GM21447 (cell line): Measurements from ENCODE around the gene ANKRD65.
"Not testable (repeated sequence)": the region's sequence is repeated elsewhere in the genome, so short reads cannot be mapped to it uniquely, and the experiment has no call there.

Source experiments
- ATAC-seq: cut with Tn5 transposase; IDR thresholded peaks from one replicate; pipeline ENCODE4 v1.9.1; 2021; ENCODE audit not compliant: unreplicated experiment

Gene ANKRD65

DNA sequence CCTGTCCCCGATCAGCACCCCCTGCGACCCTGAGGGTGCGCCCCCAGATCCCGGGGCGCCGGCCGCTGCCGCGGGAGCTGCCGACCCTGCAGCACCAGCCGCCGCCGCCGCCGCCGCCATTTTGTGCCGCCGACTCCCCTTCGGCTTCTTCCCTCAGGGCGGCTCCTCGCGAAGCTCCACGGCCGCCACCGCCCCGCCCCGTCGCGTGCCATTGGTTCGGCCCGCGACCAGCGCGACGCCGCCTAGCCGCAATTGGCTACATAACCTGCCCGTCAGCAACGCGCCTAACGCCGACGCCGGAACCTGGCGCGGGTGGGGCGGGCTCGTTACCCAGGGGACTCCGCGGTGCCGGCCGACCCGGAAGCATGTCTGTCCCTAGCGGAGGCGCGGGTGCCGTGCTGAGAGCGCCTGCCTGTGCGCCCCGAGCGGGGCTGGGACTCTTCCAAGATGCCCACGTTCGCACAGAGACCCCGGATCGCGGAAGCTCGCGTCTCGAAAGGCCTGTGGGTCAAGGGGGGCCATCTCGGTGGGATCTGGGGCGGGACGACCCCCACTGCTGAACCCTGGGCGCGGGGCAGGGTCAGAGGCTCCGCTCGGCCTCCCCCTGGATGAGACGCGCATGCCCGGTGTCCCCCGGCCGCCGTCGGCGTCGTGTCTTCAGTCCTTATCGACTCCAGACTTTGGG is 21.7 kb downstream of the ANKRD65 start, which contains the start of gene CCNL2:
Gene CCNL2, minus strand, starts transcription at position 149 of the 685 bp plus-strand sequence. Its CDS starts 29 bp downstream, at position 120.
- ATAC-seq, result peak; percentile 91

DNA sequence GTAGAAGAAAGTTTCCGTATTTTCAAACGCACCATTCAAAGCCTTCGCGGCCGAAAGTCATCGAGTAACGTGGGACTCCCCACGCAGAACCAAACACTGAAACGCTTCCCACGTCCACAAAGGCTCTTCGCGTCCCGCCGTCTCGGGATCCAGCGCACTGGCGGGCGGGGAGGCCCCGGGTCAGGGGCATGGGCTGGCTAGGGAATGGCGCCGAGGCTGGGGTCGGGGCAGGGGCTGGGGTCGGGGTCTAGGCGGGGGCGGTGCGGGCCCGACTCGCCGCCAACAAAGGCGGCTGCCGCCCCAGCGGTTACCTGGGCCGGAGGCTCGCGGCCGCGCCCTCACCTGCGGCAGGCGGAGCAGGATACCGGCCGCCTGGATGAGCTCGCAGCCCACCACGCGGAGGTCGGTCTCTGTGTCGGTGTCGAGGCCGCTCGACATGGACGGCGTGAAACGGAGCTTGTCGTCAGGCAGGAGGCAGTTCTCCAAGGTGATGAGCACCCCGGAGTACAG is 22.3 kb downstream of the ANKRD65 start:
- peak; percentile 2 for ATAC-seq

DNA sequence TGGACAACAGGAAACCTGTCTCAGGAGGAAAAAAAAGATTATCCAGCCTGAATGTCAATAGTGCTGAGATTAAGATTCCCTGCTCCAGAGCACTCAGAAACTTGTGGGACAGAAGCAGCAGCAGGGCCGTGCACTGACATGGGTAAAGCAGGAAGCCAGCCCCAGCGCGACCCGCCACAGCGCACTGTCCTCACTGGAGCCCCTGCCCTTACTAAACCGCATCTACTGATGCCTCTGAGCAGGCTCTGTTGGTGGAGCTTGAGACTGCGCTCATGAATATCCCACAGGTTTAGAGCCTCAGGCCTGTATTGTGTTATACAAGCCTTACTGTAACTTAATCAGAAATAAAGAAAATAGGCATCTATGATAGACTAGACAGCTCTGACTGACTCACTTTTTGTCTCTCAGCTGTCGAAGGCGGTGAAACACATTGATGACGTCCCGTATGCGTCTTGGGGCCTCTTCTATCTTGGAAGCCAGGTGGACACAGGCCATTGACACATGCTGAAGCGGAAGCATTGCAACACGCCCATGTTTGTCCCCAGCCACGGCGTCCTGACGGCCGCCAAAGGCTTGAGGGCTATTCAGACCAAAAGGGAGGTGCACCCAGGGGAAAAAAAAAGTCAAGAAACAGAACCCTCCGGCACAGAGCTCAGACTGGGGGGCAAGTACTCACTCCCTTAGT is 23.1 kb downstream of the ANKRD65 start:
- no peak for ATAC-seq

DNA sequence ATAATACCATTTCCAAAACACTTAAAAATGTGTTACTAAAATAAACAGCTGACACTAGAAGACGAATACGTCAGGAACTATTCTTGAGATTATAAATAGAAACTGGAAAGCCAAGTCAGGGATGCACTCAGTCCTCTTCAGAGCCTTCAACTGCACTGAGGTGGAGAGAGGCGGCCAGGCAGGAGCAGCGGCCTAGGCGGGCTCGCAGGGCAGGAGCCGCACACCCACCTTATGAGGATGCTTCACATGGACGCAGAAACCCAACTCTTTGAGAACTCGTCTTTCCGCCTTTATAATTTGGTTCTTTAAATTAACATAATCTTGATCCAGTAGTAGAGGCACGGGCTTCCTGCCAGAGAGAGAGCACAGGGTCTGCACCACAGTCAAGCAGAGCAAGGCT is 25.9 kb downstream of the ANKRD65 start:
- ATAC-seq, result no peak

DNA sequence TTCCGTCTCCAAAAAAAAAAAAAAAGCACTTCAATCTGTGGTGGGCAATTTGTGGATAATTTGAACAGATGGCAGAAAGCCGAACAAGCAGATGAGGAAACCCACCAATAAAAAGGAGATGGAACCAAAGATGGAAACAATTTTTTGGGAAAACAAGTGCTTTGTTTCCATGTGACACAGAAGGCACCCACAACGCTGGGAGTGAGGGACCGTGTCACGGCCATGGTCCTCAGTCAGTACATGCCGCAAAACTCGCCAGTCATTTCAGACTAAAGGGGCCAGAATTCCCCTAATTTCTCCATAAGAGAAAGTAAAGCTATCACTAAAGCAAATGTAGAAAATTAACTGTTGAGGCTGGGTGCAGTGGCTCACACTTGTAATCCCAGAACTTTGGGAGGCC is 27.0 kb downstream of the ANKRD65 start:
- no peak for ATAC-seq

DNA sequence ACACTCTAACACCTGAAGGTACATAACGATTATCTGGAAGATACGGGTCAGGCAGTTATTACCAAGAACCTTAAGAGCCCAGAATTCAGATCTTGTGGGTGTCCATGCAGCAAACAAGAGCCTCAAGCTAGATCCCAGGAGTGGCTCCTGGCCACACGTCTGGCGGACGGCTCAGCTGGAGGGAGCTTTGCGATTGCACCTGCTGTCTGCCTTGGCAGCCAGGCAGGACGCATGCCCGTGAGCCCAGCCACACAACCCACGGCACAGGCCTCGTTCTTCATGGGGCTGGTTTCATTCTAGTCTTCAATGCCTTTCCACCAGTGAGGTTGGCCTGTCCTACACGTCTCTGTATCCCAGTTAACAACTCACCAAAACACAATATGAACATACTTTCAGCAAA is 27.6 kb downstream of the ANKRD65 start:
- no peak for ATAC-seq

DNA sequence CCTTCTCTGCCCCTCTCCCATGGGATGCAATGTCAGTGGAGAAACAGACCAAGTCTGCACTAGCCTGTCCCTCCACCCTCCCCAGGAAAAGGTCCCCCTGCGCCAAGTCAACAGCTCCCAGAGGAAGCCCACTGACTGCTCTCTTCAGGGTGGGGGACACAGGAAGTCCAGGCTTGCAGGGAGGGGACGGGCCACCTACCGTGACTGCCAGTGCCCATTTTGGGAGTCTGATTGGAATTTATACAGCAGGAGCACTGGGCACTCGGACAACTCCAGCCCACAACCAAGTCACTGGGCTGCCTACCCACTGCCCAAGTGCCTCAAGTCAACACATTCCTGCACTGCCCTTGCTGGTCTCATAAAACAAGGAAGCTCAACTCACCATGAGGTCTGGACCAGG is 28.1 kb downstream of the ANKRD65 start:
- ATAC-seq, result no peak

DNA sequence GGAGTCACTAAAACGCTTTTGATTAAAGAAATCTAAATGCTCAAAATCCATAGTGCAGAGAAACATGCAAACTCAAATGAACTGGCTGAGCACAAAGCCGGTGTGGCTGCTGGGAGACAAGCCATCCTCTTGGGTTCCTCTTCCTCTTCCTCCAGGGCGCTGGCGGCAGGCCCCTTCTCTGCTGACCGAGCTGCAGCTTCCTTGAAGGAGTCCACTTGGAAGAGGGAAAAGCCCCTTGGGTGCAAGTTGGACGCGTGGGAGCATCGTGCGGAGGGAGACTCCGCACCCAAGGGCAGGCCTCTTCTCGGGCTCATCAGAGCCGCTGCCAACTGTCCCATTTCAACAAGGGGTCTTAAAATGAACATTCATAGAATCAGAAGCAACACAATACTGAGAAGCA is 29.9 kb downstream of the ANKRD65 start:
- ATAC-seq, result no peak

DNA sequence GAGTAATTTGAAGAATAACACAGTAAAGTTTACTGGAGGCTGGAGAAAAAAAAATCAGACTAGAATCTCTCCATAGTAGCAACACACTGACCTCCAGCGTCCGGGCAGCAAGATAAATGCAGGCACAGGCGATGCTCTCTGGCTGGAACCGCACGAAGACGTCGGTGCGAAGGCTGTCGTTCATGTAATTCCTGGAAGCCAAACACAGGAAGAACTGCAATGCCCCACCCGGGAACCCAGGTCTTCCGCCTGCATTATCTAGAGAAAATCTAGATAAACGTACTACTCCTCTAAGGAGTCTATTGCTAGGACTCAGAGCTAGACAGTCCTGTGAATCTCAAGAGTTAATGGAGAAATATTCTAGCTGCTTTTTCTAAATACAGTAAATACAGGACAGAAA is 30.4 kb downstream of the ANKRD65 start:
- ATAC-seq, result no peak

DNA sequence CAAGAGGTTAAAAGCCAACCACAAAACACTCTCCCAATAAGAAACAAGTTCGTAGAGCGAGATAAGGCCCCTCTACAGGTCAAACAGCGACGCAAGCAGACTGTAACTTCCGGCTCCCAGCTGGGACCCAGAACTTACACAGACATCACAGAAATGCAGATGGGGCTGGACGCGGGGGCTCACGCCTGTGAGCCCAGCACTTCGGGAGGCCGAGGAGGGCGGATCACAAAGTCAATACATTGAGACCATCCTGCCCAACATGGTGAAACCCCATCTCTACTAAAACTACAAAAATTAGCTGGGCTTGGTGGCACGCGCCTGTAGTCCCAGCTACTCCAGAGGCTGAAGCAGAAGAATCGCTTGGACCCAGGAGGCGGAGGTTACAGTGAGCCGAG is 33.0 kb downstream of the ANKRD65 start:
- no peak for ATAC-seq

DNA sequence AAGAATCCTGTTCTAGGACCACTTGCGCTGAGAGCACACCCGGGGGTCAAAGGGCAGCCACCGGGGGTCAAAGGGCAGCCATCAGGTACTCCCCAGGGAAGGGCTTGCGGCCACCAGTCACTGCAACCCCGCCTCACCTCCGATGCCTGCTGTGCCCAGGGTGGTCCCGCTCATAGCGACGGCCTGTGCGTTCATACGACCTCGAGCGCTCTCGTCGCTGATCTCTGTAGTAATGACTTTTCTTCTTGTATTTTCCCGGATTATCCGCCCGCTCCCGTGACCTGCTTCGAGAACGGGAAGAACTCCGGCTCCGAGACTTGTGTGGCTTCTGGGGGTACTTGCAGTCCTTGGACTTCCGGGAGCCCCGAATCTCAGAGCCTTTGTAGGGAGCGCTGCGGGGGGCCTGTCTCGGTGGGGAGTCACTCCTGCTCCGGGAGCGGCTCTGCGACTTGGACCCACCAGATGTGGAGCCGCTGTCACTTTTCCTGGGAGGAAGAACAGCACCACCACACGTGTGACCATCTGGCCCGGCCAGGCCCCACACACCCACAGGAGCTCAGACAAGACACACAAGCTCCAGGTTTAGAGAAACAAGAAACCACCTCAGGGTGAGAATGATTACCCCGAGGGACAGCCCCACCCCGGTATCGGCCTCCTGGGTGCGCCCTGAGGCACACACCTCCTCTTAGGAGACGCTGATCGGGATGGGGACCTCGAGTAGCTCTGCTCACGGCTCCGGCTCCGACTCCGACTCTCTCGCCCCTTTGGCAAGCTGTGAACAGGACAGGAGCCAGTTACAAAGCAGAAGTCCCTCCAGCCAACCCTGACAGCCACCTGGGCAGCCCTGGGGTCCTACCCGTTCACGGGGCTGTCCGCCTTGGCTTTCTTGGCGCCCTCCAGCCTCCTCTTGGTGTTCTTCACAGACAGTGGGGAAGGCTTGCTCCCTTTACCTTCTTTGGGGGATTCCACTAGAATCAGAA is 33.7 kb downstream of the ANKRD65 start:
- ATAC-seq, result no peak

DNA sequence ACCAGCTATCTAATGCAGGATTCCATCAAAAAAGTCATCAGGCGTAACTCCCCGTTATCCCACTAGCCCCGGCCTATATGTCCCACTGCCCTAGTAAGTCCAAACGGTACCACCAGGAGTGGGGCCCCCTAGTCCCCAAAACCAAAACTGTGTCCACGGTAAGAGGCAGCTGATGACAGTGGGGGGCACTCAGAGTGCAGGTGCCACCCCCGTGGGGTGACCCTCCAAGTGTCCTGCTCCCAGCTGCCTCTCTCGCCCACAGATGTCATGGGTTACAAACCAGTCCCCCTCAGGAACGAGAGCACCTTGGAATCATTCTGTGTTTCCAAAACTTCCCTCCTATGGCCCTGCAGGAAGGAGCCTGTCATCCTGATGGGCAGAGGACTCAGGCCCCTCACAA is 35.1 kb downstream of the ANKRD65 start:
- ATAC-seq, result no peak

DNA sequence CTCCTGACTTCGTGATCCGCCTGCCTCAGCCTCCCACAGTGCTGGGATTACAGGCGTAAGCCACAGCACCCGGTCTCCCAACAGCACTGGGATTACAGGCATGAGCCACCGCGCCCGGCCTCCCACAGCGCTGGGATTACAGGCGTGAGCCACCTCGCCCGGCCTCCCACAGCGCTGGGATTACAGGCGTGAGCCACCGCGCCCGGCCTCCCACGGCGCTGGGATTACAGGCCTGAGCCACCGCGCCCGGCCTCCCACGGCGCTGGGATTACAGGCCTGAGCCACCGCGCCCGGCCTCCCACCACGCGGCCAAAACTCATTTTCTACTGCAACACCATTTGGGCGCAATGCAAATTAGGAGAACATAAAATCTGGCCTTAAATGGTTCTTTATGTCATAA is 35.7 kb downstream of the ANKRD65 start:
- ATAC-seq, result not testable (repeated sequence)

DNA sequence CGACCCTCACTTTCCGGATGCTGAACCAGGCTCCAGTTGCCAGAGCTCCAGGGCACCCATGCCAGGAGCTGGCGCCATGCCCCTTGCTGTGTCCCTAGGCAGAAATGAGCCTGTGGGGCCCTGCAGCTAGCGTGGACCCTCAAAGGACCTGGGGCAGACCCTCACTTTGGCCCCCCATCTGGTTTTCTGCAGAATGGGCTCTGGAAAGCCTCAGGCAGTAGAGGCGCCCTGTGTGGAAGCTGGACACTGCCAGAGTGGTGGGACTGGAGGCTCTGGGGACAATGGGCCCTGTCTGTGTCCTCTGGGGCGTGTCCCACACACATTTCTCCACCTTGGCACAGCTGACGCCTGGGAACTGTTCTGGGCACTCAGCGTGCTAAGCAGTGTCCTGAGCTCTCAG is 39.8 kb downstream of the ANKRD65 start:
- no peak for ATAC-seq

DNA sequence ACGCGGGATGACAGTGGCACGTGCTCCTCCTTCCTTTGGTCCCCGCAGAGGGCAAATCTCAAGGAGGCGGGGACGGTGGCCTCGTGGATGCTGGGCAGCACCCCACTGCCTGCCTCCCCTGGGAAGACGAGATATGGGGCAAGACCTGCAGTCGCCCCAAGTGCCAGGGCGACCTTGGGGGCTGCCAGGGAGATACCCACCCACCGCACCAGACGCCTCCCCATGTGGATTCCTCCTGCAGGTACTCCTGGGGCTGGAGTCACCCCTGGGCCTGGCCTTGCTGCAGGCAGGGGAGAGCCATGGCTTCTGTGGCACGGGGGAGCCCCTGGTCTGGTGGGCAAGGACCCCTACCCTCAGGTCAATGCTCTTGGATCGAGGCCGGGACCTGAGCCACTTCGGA is 40.2 kb downstream of the ANKRD65 start:
- ATAC-seq, result no peak

DNA sequence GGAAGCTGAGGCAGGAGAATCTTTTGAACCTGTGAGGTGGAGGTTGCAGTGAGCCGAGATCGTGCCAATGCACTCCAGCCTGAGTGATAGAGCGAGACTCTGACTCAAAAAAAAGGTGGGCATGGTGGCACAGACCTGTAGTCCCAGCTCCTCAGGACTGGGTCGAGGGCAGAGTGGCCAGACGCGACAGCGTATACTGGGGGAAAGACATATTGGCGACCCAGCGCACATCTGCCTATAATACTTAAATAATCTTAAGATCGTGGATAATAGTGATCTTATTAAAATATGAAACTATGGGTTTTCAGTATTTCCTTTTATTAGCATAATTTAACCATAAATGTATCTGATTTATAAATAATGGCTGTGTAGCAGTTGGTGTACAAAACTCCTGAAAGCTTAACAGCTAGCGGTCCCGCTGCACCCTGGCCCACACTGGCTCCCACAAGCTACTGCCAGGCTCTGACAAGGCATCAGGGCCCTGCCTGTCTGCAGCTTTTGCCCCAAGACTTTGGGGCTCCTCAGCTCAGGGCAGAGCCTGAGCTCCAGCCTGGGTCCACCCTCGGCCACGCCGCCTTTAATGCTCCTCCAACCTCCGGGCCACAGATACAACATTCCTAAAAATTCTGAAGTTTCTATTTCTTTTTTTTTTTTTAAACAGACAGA is 43.4 kb downstream of the ANKRD65 start:
- ATAC-seq, result no peak

DNA sequence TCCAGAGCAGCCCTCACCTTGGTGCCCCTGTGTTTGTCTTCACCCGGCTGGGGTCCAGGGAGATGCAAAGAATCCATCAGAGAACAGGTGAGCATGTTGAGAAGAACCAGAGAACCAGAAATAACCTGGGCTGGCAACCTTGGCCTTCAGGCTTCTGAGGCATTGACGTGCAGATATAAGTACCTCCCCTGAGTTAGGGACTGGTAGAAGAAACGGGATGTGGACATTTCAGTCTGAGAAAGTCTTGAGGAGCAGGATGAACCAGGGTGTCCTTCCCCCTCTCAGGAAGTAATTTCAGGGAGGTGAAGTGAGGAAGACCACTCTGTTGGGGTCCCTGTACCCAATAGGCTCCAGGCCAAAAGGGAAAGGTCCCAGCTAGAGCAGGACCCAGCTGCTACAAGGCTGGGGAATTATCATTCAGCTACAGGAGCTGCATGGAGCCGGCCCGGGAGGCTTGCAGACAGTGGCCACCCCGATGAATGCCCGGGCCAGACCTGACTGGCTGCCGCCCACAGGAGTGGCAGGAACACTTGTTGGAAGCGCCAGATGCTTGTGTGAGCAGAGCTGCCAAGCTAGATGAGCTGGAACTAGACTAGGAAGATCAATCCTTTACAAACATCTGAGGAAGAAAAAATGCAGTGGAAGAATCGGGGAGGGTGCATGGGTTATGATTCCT is 44.4 kb downstream of the ANKRD65 start:
- ATAC-seq, result no peak

DNA sequence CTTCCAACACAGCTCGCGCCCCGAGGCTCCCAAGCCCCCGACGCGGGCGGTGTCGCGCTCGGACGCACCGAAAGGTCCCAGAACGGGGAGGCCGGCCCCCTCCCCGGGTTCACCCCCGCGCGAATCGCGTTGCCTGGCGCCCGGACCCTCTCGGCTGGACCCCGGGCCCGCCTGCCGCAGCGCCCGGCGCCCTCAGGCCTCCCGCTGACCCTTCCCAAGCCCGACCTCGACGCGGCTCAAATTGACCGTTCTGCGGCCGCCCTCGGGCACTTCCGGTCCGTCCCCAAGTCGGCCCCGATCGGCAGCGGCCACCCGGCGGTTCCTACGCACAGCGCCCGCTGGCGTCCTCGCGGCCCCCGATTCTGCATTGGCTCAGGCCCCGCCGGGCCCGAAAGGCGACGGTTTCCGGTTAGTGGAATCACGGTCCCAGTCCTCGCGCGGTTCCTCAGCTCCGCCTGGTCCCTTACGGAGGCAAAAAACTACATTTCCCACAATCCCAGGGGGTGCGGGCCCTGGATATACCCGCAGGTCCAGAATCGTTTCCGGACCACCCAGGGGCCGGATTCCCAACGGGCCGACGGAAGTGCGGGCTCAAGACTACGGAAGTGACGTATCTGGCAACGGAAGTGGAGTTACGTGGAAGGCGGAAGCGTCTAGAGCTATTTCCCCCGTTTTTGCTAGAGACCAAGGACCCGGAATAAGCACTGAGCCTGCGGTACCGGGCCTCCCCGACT is 46.0 kb downstream of the ANKRD65 start, which contains the start of gene AURKAIP1:
Gene AURKAIP1, minus strand, starts transcription at position 279 of the 734 bp plus-strand sequence. CDS start 451 bp downstream, outside the sequence.
- ATAC-seq, result peak; percentile 85

DNA sequence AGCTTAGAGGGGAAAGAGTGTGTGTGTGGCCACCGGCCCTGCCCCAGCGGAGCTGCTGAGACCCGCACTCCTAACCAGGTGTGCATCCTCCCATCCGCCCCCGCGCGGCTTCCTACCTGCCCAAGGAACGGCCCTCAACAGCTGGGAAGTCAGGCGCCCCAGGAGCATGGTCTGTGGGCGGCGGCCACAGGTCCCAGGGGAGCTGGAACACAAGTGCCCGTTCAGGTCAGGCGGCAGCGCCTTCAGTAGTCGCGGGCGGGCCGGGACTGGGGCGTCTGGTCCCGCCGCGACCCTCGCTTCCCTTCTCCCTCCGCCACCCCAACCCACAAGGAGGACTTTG is 46.5 kb downstream of the ANKRD65 start:
- ATAC-seq, result no peak
